Cardiac fibroblast (primary cell): Measurements from ENCODE around the gene IRF2BP2.

Experiments
- DNase-seq, 2 donors: peaks; one replicate each; pipeline versions ENCODE4 v3.0.0 to v3.0.0-alpha.2; 2010; ENCODE audit warnings: low read depth in 2 of 2
- H3K4me3 ChIP-seq, 2 donors: replicated peaks in 1 of 2; 1 replicate in 1 of 2; 2 replicates in 1 of 2; pipeline ENCODE4 v1.5.1; 2011; ENCODE audit warnings: low read depth in 2 of 2, low read length in 2 of 2, mild to moderate bottlenecking in 2 of 2, moderate library complexity in 1 of 2
- CTCF ChIP-seq: IDR thresholded peaks from one replicate; pipeline ENCODE4 v1.5.1; 2011; ENCODE audit warnings: low read depth, mild to moderate bottlenecking, low read length, inconsistent platforms

IRF2BP2 gene

GRCh38 chr1:234605399-234605982 is 4.5 kb downstream of the IRF2BP2 start:
- DNase-seq = no peak
- H3K4me3 ChIP-seq = peak overlapping the region; percentile 62 to 69
- no peak for TF ChIP-seq CTCF

GRCh38 chr1:234604495-234605398 is 5.2 kb downstream of the IRF2BP2 start:
- TF ChIP-seq CTCF = no peak
- H3K4me3 ChIP-seq = peak overlapping the region; percentile 62 to 69
- DNase-seq = peak; percentile 63 to 74

- H3K4me3 ChIP-seq = peak overlapping the region; percentile 62 to 69
- DNase-seq = peak; percentile 64 to 72
- no peak for TF ChIP-seq CTCF
Measured at GRCh38 chr1:234603221-234604204, 6.5 kb downstream of the IRF2BP2 start.

- peak; percentile 93 to 97 for DNase-seq
- no peak for TF ChIP-seq CTCF
- peak overlapping the region in 1 of 2 donors; percentile 24 for H3K4me3 ChIP-seq
Measured at GRCh38 chr1:234602334-234603220, 7.4 kb downstream of the IRF2BP2 start.

- peak; percentile 69 to 70 for DNase-seq
- no peak overlapping the region for H3K4me3 ChIP-seq
- no peak for TF ChIP-seq CTCF
Measured at GRCh38 chr1:234601301-234602017, 8.5 kb downstream of the IRF2BP2 start.
